ENCODE results near the gene ENPP6.

ENPP6 gene

DNA sequence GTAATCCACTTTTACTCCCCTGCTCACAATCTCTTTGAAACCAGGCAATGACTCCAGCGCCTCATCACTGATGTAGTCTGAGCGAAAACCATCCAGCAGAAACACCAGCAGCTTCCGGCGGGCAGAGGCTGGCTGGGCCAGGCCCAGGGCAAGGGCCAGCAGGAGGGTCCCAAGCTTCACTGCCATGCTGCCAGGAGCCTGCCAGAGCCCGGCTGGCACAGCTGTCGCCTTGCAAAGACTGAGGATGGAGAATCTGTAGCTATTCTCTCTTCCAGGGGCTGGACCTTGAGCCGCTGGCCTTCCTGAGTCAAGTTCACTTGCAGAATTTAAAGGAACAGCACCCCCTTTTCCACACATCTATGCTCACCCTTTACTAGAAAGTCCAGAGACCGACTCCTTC lies at the start of gene ENPP6:
Gene ENPP6 (minus strand): TSS at position 240 of the 400 bp plus-strand sequence. CDS start 54 bp downstream, at position 186.
- in situ Hi-C loops (cut with HindIII; ENCODE audit: low sequenced_read_pairs), result no loop called here

DNA sequence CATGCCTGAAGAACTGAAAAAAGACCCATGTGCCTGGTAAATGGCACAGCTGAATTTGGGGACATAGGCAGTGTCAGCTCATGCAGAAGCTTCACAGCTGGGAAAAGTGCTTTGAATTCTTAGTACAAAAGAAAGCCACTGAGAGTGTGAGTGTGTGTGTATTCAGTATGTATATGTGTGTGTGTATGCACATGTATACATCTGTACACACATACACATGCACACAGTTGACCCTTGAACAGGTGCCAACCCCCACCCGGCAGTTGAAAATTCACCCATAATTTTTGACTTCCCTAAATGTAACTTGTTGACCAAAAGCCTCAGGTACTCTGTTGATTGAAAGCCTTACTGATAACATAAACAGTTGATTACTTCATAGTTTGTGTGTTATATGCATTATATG lies 49.5 kb upstream of the ENPP6 start:
- in situ Hi-C loops (cut with HindIII; ENCODE audit: low sequenced_read_pairs), result no loop called here

DNA sequence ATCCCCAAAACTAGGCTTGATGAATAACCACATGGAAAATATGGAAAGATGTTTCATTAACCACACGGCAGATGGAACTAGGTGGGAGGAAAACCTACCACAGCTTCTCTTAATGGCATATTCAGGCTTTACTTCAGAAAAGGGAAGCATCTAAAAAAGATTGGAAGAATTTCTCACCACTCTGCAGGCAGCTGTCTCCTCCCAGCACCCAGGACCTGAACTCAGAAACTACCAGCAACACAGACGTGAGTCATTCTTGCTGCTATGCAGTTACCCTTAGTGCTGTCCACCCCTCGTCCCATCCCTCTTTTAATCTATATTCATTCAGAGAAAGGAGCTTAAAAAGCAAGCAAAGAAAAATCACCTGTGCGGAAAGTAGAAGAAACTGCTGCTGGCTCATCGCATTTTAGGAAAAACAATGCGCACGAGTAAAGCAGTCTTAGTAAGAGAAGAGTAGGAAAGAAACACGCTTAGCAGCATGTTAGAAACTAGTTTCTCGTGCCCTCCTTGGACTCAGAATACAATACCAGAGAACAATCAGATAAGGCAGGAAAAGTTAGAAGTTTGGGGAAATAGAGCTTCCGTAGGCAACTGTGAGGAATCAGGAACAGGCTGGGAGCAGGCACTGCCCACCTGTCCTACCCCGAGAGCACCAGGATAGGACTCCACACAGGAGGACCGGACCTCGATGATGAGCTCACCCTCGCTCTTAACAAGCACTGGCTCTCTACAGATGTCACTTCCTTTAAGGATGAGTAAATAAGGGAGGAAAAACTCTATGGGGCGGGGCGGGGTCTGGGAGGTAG lies 48.1 kb upstream of the ENPP6 start:
- in situ Hi-C loops (cut with HindIII; ENCODE audit: low sequenced_read_pairs), result no loop called here

DNA sequence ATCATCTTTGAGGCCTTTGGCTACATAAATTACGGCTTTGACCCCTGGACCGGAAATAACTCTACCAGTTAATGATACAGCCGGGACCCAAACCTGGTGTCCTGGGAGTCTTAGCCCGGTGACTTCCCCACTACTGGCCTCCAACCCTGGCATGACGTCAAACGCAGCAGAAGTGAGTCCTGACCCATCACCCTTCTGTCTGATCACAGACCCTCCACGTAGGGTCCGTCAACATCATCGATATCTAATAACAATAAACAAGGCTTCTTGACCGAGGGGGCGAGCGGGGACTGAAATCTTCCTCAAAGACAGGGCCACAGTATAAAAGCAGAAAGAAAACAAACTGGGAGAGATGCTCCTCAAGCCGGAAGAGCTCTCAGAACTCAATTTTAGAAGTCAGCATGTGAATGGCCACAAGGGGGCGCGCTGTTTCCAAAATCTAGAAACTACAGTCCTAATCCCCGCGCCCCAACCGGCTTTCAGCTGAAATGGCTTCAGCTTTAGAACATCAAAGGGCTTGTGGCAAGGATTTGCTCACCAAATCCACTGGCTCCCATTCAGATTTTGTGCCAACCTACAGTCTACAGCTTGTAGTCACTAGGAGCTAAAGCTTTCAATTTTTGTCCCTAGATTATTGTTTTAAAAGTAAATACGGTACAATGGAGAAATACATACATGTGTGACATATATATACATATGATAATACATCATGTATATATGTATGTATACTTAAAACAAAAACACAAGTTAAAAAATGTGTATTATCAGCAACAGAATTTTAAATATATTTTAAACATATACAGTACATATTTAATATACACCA lies 46.4 kb upstream of the ENPP6 start:
- in situ Hi-C loops (cut with HindIII; ENCODE audit: low sequenced_read_pairs), result no loop called here

DNA sequence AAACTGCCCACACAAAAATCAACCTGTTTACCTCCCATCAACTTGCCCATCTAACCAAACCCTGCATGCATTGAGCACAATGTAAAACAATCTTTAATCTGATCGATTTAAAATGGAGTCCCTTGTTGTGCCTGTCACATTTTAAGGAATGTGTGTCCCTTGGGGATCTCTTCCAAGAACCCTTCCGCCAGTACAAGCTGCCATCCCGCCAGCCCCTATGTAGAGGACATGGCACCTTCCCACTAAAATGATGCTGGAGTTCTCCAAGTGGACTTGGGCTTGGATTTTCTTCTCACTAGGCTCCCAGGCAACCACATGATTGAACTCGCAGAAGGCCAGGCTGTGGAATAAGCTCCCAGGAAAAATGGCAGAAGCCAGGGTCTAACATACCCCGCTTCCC lies 45.8 kb upstream of the ENPP6 start:
- in situ Hi-C loops (cut with HindIII; ENCODE audit: low sequenced_read_pairs), result no loop called here

DNA sequence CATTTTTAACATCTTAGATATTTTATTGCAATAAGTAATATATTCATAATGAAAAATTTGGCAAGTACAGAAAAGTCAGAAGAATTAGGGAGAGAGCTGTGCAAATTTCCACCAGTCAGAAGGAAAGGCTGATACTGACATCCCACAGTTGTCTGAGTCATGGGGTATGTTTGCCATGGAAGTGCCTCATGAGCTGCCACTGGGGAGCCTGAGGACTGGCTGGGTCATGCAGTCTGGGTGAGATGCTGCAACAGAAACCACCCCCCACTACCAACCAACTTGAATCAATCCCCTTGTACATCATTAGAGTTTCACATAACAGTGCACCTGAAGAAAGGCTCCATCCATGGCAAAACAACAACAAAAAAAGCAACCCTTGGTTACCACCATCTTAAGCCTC lies 45.2 kb upstream of the ENPP6 start:
- in situ Hi-C loops (cut with HindIII; ENCODE audit: low sequenced_read_pairs), result no loop called here

DNA sequence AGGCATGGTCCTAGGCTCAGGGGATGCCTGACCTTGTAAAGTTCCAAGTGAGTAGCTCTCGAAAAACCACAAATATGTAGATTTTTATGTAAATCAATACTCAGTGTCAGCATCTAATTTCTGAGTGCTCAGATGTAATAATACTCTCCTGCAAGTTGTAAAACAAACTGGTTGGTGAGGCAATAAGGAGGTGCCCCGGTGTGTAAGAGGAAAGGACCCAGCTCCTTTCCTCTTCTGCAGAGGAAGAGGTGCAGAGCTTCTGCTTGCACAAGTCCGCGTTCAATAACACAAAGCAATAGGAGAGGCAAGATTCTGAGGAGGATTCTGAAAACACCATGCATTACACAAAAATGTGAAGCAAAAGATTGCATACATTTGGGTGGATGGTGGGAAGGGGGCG lies 43.6 kb upstream of the ENPP6 start:
- in situ Hi-C loops (cut with HindIII; ENCODE audit: low sequenced_read_pairs), result no loop called here

DNA sequence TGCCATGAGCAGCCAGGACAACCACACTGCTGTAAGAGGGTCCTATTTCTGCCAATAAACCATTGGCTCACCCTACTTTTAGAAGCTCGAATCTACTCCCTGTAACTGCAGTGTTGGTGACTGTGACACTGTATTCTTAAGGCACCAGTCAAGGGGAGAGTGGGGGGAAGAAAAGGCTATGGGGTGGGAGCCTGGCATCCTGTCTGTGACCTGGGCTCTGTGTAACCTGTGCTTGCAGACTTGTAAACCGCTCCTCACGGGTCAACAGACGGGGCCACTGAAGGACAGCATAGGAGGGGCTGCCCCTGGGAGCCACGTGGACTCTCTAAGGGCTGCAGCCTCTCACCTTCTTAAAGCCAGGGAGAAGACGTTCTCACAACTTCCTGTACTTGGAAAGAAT lies 42.2 kb upstream of the ENPP6 start:
- in situ Hi-C loops (cut with HindIII; ENCODE audit: low sequenced_read_pairs), result no loop called here

DNA sequence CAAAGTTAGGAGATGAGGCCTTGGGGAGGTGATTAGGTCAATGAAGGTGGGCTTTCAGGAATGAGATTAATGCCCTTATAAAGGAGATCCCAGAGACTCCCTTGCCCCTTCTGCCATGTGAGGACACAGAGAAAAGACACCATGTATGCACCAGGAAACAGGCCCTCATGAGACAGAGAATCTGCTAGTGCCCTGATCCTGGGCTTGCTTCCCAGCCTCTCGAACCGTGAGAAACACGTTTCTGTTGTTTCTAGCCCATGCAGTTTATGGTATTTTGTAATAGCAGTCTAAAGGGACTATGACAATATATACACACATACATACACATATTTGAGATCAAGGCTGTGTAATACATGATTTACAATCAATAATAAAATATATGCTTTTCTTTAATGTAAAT lies 41.4 kb upstream of the ENPP6 start:
- in situ Hi-C loops (cut with HindIII; ENCODE audit: low sequenced_read_pairs), result no loop called here

DNA sequence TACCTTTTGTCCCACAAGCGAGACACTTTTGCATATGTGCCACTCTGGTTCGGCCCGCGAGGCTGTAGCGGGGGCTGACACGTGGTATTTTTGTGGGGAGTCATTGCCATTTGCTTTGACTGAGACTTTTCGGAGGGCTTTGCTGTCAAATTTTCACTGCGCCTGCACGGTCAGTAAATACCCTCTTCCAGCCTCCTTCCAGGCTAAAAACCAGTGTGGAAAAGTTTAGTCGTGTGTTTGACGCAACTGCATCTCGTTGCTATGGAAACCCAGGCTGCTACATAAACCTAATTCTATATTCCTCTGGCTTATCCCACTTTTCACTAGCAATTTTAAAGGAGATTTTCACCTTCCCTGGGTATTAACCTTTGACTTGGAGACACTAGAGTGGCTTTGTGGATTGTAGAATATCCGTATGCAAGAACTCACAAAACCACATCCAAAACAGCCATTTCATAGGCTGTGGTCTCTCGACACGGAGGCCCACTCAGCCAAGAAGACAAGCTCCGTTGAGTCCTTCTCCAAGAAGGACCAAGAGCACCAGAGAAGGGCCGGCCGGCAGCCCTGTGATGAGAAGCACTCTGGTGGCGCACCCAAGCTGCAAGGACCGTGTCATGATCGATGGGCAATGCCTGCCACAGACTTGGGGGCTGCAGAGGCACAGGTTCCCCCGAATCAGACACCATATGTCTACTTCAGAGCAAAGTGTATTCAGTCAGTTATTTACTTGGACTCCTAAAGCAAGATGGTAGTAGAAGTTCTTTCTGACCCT lies 38.4 kb upstream of the ENPP6 start:
- in situ Hi-C loops (cut with HindIII; ENCODE audit: low sequenced_read_pairs), result no loop called here

DNA sequence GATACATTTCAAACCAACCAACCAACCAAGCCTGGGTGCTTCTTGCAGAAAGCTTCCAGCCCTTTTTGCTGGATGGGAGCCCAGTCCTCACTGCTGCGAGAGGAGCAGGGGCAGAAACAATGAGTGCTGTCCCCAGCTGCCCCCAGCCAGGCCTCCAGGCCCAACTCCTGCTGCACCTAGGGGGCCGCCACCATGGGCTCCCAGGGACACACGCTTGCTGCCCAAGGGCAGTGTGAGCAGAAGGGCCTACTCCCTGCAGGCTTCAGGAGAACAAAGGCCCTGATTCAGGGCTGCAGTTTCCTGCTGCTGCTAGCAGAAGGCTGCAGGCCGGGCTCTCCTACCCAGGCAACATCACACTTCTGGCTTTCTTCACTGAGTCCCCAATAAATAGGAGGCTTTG lies 37.7 kb upstream of the ENPP6 start:
- in situ Hi-C loops (cut with HindIII; ENCODE audit: low sequenced_read_pairs), result no loop called here

DNA sequence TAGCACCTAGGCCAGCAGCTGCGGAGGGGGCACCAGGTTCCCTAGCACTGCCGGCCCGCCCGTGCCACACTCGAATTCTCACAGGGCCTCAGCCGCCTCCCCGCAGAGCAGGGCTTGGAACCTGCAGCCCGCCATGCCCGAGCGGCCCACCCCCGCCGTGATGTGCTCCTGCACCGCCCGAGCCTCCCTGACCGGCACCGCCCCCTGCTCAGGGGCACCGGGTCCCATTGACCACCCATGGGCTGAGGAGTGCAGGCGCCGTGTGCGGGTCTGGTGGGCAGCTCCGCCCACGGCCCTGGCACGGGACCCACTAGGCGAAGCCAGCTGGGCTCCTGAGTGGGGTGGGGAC lies 35.4 kb upstream of the ENPP6 start:
- in situ Hi-C loops (cut with HindIII; ENCODE audit: low sequenced_read_pairs), result no loop called here

DNA sequence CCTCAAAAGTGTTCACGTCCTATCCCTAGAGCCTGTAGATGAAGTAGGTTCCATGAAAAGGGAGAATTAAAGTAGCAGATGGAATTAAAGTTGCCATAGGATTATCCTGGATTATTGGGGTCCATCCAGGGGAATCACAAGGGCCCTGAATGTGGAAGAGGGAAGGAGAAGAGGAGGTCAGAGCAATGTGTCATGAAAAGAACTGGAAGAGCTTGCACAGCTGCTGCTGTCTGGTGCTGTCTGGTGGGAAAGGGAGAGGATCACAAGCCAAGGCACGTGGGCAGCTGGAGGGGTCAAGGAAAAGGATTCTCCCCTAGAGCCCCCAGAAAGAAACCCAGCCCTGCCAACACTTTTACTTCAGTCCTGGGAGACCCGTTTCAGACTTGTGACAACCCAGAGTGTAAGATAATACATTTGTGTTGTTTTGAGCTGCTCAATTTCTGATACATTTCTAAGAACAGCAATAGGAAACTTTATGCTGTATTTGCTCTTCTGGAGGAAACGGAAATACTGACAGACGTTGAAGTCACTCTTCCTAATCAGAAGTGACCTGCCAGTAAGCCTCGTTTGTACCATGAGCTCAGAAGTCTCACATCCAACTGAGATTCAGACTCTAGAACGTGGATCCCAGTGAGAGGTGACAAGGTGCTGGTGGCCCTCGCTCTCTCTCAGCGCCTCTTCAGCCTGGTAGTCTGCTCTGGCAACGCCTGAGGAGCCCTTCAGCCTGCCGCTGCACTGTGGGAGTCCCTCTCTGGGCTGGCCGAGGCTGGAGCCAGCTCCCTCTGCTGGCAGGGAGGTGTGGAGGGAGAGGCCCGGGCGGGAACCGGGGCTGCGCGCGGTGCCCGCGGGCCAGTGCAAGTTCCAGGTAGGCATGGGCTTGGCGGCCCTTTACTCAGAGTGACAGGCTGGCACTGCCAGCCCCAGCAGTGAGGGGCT lies 34.7 kb upstream of the ENPP6 start:
- in situ Hi-C loops (cut with HindIII; ENCODE audit: low sequenced_read_pairs), result no loop called here

DNA sequence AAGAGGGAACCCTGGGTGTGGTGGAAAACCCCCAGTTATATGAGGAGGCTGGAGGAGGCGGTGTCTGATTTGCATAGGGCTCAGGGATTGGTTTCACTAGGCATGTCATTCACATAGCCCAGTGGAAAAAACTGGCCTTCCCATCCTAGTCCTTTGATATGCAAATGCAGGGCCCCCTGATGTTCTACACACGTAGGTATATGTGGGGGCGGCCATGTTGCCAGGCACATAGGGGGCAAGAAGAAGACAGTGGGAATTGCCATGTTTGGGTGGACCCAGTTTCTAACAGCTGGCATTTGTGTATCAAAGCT lies 34.0 kb upstream of the ENPP6 start:
- in situ Hi-C loops (cut with HindIII; ENCODE audit: low sequenced_read_pairs), result no loop called here

DNA sequence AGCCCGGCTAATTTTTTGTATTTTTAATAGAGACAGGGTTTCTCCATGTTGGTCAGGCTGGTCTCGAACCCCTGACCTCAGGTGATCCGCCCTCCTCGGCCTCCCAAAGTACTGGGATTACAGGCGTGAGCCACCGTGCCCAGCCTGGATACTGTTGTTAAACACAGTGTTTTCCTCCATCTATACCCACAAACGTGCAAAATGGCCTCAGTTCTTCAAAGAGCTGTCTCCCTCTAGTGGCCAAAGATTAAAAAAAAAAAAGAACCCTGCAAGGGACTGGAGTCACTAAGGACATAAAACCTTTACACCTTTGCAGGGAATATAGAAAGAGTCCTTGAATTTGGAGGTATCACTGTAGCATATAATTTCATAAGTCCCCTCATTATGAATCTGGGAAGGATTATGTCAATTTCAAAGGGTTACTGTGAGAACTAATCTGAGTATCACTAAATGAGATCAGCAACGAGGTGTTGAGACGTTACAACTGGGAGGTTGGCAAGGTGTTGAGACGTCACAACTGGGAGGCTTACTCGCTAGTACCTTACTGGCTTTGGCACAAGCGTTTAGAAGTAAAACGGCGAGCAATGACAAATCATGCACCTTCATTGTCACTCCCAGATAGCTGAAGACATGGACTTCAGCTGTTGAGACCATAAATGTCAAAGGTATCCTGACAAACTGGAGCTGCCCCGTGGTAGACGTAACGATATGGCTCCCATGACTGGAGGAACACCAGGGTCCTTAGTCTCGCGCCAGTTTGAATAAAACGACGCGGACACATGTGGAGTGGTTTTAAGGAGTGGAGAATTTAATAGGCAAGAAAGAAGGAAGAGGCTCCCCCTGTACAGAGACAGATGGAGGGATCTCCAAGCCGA lies 33.4 kb upstream of the ENPP6 start:
- in situ Hi-C loops (cut with HindIII; ENCODE audit: low sequenced_read_pairs), result no loop called here

DNA sequence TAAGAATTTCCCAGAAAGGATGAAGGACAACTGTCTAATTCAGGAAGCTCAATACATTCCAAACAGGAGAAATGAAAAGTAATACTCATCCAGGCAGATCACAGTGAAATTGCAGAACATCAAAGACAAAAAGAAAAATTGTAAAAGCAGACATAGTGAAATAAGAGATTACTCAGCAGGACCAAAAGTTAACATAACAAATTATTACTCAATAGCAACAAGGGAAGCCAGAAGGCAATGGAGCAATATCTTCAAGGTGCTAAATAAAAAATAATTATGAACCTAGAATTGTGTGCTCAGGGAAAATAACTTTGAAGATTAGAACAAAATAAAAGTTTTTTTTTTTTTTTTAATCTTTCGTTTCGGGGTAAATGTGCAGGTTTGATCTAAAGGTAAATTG lies 30.5 kb upstream of the ENPP6 start:
- in situ Hi-C loops (cut with HindIII; ENCODE audit: low sequenced_read_pairs), result no loop called here

DNA sequence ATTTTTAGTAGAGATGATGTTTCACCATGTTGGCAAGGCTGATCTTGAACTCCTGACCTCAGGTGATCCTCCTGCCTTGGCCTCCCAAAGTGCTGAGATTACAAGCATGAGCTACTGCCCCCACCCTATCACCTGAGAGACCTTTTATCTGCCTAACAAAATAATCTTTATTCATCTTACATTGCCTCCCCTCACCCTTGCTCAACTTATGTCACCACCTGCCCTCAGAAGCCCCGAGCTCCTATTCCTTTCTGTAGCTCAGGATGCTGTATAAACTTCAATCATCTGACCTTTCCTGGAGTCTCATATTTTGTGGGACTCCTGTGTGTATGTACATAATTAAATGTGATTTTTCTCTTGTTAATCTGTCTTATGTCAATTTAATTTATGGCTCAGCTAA lies 29.7 kb upstream of the ENPP6 start:
- in situ Hi-C loops (cut with HindIII; ENCODE audit: low sequenced_read_pairs), result no loop called here

DNA sequence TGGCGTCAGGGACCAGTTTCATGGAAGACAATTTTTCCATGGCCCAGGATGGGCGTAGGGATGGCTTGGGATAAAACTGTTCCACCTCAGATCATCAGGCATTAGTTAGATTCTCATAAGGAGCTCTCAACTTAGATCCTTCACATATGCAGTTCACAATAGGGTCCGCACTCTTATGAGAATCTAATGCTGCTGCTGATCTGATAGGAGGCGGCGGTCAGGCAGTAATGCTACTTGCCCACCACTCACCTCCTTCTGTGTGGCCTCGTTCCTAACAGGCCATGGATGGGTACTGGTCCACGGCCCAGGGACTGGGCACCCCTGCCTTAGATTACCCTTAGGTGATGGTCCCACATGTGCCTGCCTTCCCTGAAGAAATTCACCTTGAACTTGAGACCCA lies 28.8 kb upstream of the ENPP6 start:
- in situ Hi-C loops (cut with HindIII; ENCODE audit: low sequenced_read_pairs), result no loop called here

DNA sequence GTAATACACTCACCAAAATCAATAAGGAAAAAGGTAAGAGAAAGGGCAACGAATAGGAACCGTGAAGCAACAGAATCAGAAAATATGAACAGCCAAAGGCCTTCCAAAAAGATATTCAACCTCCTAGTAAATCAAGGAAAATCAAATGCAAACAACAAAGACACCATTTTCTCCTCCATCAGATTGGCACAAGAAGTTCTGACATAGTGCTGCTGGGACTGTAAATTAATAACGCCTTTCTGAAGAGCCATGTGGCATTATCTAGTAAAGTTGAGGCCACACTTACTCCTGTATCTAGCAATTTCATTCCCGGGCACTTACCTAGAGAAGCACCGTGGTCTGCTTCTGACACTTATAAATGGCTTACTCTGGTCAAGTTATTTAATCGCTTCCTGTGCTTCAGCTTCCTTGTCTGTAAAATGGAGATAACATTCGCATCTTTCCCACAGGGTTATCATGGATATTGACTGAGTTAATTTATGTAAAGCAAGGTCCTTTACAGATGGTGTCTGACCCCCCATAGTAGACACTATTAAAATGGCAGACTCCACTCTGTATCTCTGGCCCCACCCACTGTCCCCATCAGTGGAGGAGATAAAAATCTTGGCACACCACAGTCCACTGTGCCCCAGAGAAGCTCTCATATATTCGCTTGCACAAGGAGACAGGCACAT lies 20.5 kb upstream of the ENPP6 start:
- in situ Hi-C loops (cut with HindIII; ENCODE audit: low sequenced_read_pairs), result no loop called here

Data from DLD1 (cell line).